ENCODE results near the gene CYP1A2. TPM values are rescaled to one million over a fixed set of nuclear protein-coding genes. Genes with fewer than 3 reads are reported as not detected.
A peak's percentile ranks its signal among the peaks of the same experiment; 100 is the strongest.

The CYP1A2 gene
- total RNA-seq, 1 donor = not detected

GRCh38 chr15:74773731-74774252 lies 25.1 kb downstream of the CYP1A2 start:
- Histone ChIP-seq H2AFZ (ENCODE audit: low read length) (no peak overlapping the region), H3K4me2 (ENCODE audit: insufficient read depth, low read length) (no peak overlapping the region), H4K20me1 (ENCODE audit: insufficient read depth, low read length) (no peaks in the 10 kb centered on the region), H3K9me3 (ENCODE audit: low read depth, low read length) (no peaks in the 10 kb centered on the region), H3K4me1 (ENCODE audit: insufficient read depth, low read length) (no peaks in the 10 kb centered on the region), H3K27me3 (ENCODE audit: insufficient read depth, low read length) (peaks cover 8% of the 10 kb centered on the region), H3K36me3 (ENCODE audit: insufficient read depth, low read length) (no peaks in the 10 kb centered on the region), H3K79me2 (ENCODE audit: insufficient read depth, low read length) (no peaks in the 10 kb centered on the region), H3K4me3 (ENCODE audit: insufficient read depth, low read length) (no peak overlapping the region), H3K27ac (ENCODE audit: low read depth, low read length) (no peak overlapping the region)
- DNase-seq (ENCODE audit: insufficient read length, low spot score, missing footprints) = peak; percentile 67
- no peak for TF ChIP-seq CTCF (IDR thresholded peaks at IDR 0.05; ENCODE audit: extremely low read depth, low read depth, low read length)

GRCh38 chr15:74775132-74775562 lies 26.5 kb downstream of the CYP1A2 start:
- DNase-seq (ENCODE audit: insufficient read length, low spot score, missing footprints) = peak; percentile 67
- no peaks in the 10 kb centered on the region for H4K20me1 ChIP-seq (ENCODE audit: insufficient read depth, low read length)
- H3K4me2 ChIP-seq (ENCODE audit: insufficient read depth, low read length) = no peak overlapping the region
- H2AFZ ChIP-seq (ENCODE audit: low read length) = no peak overlapping the region
- H3K36me3 ChIP-seq (ENCODE audit: insufficient read depth, low read length) = no peaks in the 10 kb centered on the region
- H3K9me3 ChIP-seq (ENCODE audit: low read depth, low read length) = no peaks in the 10 kb centered on the region
- no peak overlapping the region for H3K27ac ChIP-seq (ENCODE audit: low read depth, low read length)
- H3K79me2 ChIP-seq (ENCODE audit: insufficient read depth, low read length) = no peaks in the 10 kb centered on the region
- H3K4me3 ChIP-seq (ENCODE audit: insufficient read depth, low read length) = no peak overlapping the region
- no peaks in the 10 kb centered on the region for H3K4me1 ChIP-seq (ENCODE audit: insufficient read depth, low read length)
- no peak for TF ChIP-seq CTCF (IDR thresholded peaks at IDR 0.05; ENCODE audit: extremely low read depth, low read depth, low read length)
- H3K27me3 ChIP-seq (ENCODE audit: insufficient read depth, low read length) = peaks cover 3% of the 10 kb centered on the region

GRCh38 chr15:74775894-74776293 lies 27.2 kb downstream of the CYP1A2 start:
- DNase-seq (ENCODE audit: insufficient read length, low spot score, missing footprints) = no peak
- Histone ChIP-seq H3K9me3 (ENCODE audit: low read depth, low read length) (no peaks in the 10 kb centered on the region), H3K27ac (ENCODE audit: low read depth, low read length) (no peak overlapping the region), H2AFZ (ENCODE audit: low read length) (no peak overlapping the region), H3K4me1 (ENCODE audit: insufficient read depth, low read length) (peaks cover 4% of the 10 kb centered on the region), H3K4me2 (ENCODE audit: insufficient read depth, low read length) (no peak overlapping the region), H3K27me3 (ENCODE audit: insufficient read depth, low read length) (no peaks in the 10 kb centered on the region), H4K20me1 (ENCODE audit: insufficient read depth, low read length) (no peaks in the 10 kb centered on the region), H3K4me3 (ENCODE audit: insufficient read depth, low read length) (no peak overlapping the region), H3K36me3 (ENCODE audit: insufficient read depth, low read length) (no peaks in the 10 kb centered on the region), H3K79me2 (ENCODE audit: insufficient read depth, low read length) (no peaks in the 10 kb centered on the region)
- TF ChIP-seq CTCF (IDR thresholded peaks at IDR 0.05; ENCODE audit: extremely low read depth, low read depth, low read length) = no peak

- Histone ChIP-seq H2AFZ (ENCODE audit: low read length) (peak overlapping the region; percentile 29), H3K79me2 (ENCODE audit: insufficient read depth, low read length) (no peaks in the 10 kb centered on the region)
- peak; percentile 46 for DNase-seq (ENCODE audit: insufficient read length, low spot score, missing footprints)
These were observed 28.4 kb downstream of the CYP1A2 start for GRCh38 chr15:74776821-74777768.

More at GRCh38 chr15:74776821-74777768, 28.4 kb downstream of the CYP1A2 start:
- peaks cover 13% of the 10 kb centered on the region for H3K4me1 ChIP-seq (ENCODE audit: insufficient read depth, low read length)
- H3K36me3 ChIP-seq (ENCODE audit: insufficient read depth, low read length) = no peaks in the 10 kb centered on the region
- no peaks in the 10 kb centered on the region for H3K27me3 ChIP-seq (ENCODE audit: insufficient read depth, low read length)
- TF ChIP-seq CTCF (IDR thresholded peaks at IDR 0.05; ENCODE audit: extremely low read depth, low read depth, low read length) = no peak
- no peak overlapping the region for H3K4me3 ChIP-seq (ENCODE audit: insufficient read depth, low read length)
- H3K9me3 ChIP-seq (ENCODE audit: low read depth, low read length) = no peaks in the 10 kb centered on the region
- H4K20me1 ChIP-seq (ENCODE audit: insufficient read depth, low read length) = no peaks in the 10 kb centered on the region
- no peak overlapping the region for H3K27ac ChIP-seq (ENCODE audit: low read depth, low read length)
- H3K4me2 ChIP-seq (ENCODE audit: insufficient read depth, low read length) = no peak overlapping the region
